Nephron progenitor cell (in vitro differentiated cells): Measurements from ENCODE around the gene MARK1.

Source experiments
- DNase-seq: peaks from one replicate; pipeline ENCODE4 v3.0.0; 2021
- H3K27ac Mint-ChIP-seq: 2 replicates; pipeline ENCODE4 v1.8.0; 2021; ENCODE audit warnings: mild to moderate bottlenecking, moderate library complexity, mixed read lengths
- H3K27me3 Mint-ChIP-seq: 2 replicates; pipeline ENCODE4 v1.8.0; 2021; ENCODE audit warnings: mild to moderate bottlenecking, low read depth, mixed read lengths; ENCODE audit not compliant: poor library complexity
- H3K36me3 Mint-ChIP-seq: 2 replicates; pipeline ENCODE4 v1.8.0; 2021; ENCODE audit warnings: low read depth, mixed read lengths
- H3K4me1 Mint-ChIP-seq: 2 replicates; pipeline ENCODE4 v1.8.0; 2021; ENCODE audit warnings: mixed read lengths
- H3K4me3 Mint-ChIP-seq: 2 replicates; pipeline ENCODE4 v1.8.0; 2021; ENCODE audit warnings: mild to moderate bottlenecking, moderate library complexity, mixed read lengths
- H3K9me3 Mint-ChIP-seq: 2 replicates; pipeline ENCODE4 v1.8.0; 2021; ENCODE audit warnings: mild to moderate bottlenecking, moderate library complexity, mixed read lengths
- CTCF ChIP-seq: fragments of 200-600 bp; sonication (generic); IDR thresholded peaks from 2 replicates; pipeline ENCODE4 v1.5.0; 2021; ENCODE audit warnings: antibody characterized with exemption

The MARK1 gene

GRCh38 chr1:220527908-220528678 is at the start of gene MARK1:
Gene MARK1, plus strand, starts transcription at chr1:220528136. Its CDS starts 687 bp downstream, at chr1:220528823.
- H3K36me3 Mint-ChIP-seq: peaks cover 4% of the 10 kb centered on the region
- H3K27me3 Mint-ChIP-seq: peaks cover 43% of the 10 kb centered on the region
- H3K4me1 Mint-ChIP-seq: peaks cover 28% of the 10 kb centered on the region
- peaks cover 4% of the 10 kb centered on the region for H3K9me3 Mint-ChIP-seq
- H3K4me3 Mint-ChIP-seq: peak within 1 kb of the TSS; percentile 91
- no peak for TF ChIP-seq CTCF
- peak within 1 kb of the TSS; percentile 85 for H3K27ac Mint-ChIP-seq
- peak; percentile 73 for DNase-seq

- DNase-seq: no peak
- H3K4me1 Mint-ChIP-seq: peaks cover 20% of the 10 kb centered on the region
- peaks cover 3% of the 10 kb centered on the region for H3K27me3 Mint-ChIP-seq
- H3K36me3 Mint-ChIP-seq: no peaks in the 10 kb centered on the region
- H3K9me3 Mint-ChIP-seq: peaks cover 3% of the 10 kb centered on the region
- H3K4me3 Mint-ChIP-seq: no peak overlapping the region
- no peak for TF ChIP-seq CTCF
- H3K27ac Mint-ChIP-seq: no peak overlapping the region
Observed at GRCh38 chr1:220483700-220484099, 44.2 kb upstream of the MARK1 start.

GRCh38 chr1:220484135-220484534 is 43.8 kb upstream of the MARK1 start:
- DNase-seq: no peak
- Mint-ChIP-seq H3K4me1 (peaks cover 25% of the 10 kb centered on the region), H3K27ac (no peak overlapping the region), H3K36me3 (no peaks in the 10 kb centered on the region), H3K9me3 (peaks cover 3% of the 10 kb centered on the region), H3K4me3 (no peak overlapping the region), H3K27me3 (peaks cover 3% of the 10 kb centered on the region)
- no peak for TF ChIP-seq CTCF

GRCh38 chr1:220485131-220485530 is 42.8 kb upstream of the MARK1 start:
- no peak for DNase-seq
- no peaks in the 10 kb centered on the region for H3K27me3 Mint-ChIP-seq
- H3K4me1 Mint-ChIP-seq: peaks cover 26% of the 10 kb centered on the region
- no peaks in the 10 kb centered on the region for H3K36me3 Mint-ChIP-seq
- no peak for TF ChIP-seq CTCF
- H3K27ac Mint-ChIP-seq: no peak overlapping the region
- H3K9me3 Mint-ChIP-seq: peaks cover 3% of the 10 kb centered on the region
- H3K4me3 Mint-ChIP-seq: no peak overlapping the region

GRCh38 chr1:220485791-220486190 is 42.1 kb upstream of the MARK1 start:
- Mint-ChIP-seq H3K4me1 (peaks cover 26% of the 10 kb centered on the region), H3K27me3 (no peaks in the 10 kb centered on the region), H3K36me3 (no peaks in the 10 kb centered on the region), H3K9me3 (peaks cover 3% of the 10 kb centered on the region), H3K4me3 (no peak overlapping the region), H3K27ac (no peak overlapping the region)
- no peak for DNase-seq
- TF ChIP-seq CTCF: no peak

GRCh38 chr1:220487297-220487820 is 40.6 kb upstream of the MARK1 start:
- peak; percentile 53 for DNase-seq
- TF ChIP-seq CTCF: no peak
- Mint-ChIP-seq H3K9me3 (no peaks in the 10 kb centered on the region), H3K27me3 (no peaks in the 10 kb centered on the region), H3K4me3 (no peak overlapping the region), H3K27ac (no peak overlapping the region), H3K36me3 (no peaks in the 10 kb centered on the region), H3K4me1 (peaks cover 35% of the 10 kb centered on the region)
